ENCODE results near the gene MON2.

DNA sequence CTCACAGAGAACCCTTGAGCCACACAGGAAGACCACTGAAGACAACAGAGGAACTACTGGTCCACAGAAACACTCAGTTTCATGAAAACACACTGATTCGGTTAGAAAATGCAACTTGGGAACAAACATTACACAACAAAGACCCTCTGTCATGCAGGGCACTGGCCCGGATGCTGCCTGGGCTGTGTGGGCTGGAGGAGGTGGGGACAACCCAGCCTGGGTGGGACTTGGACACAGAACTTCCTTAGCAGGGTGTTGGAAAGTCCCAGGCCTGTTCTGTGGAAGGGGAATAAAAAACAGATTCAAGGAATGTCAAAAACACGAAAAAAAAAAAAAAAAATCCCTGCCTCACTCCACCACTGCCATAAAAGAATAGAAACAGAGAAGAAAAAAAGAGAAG, 181.0 kb downstream of the MON2 start:
- TF ChIP-seq, protein P1, sequence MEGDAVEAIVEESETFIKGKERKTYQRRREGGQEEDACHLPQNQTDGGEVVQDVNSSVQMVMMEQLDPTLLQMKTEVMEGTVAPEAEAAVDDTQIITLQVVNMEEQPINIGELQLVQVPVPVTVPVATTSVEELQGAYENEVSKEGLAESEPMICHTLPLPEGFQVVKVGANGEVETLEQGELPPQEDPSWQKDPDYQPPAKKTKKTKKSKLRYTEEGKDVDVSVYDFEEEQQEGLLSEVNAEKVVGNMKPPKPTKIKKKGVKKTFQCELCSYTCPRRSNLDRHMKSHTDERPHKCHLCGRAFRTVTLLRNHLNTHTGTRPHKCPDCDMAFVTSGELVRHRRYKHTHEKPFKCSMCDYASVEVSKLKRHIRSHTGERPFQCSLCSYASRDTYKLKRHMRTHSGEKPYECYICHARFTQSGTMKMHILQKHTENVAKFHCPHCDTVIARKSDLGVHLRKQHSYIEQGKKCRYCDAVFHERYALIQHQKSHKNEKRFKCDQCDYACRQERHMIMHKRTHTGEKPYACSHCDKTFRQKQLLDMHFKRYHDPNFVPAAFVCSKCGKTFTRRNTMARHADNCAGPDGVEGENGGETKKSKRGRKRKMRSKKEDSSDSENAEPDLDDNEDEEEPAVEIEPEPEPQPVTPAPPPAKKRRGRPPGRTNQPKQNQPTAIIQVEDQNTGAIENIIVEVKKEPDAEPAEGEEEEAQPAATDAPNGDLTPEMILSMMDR (conservative IDR thresholded peaks at IDR 0.05 in 1 of 2, IDR thresholded peaks at IDR 0.05 in 1 of 2; ENCODE audit: low read depth in 1 of 2, low read length in 2 of 2): no peak
- TF ChIP-seq EZH2 (IDR thresholded peaks at IDR 0.05; ENCODE audit: low read length, missing control alignments): no peak
